Measurements from ENCODE around the gene VAMP3.

DNA sequence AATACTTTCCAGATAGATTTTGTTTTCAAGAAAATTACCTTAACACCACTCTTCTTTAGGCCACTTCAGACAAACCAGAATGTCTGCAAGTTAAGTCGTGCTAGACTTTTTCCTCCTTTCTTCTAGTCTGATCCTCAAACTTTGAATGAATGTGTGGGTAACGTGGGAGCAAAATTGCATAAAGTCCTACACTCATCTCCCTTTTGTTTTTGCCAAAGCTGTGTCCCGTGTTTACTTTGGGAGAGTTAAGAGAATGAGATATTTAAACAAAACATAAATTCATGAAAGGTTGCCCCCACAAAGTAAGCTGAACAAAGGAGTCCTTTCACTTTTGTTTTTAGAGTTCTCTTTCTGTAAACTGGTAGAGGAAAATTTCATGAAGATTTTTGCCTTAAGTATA lies 16.9 kb upstream of the VAMP3 start:
- no peak for TF ChIP-seq CTCF (IDR thresholded peaks at IDR 0.05; ENCODE audit: poor library complexity)
- TF ChIP-seq EZH2 (IDR thresholded peaks at IDR 0.05; ENCODE audit: borderline replicate concordance): no peak
